DND-41 (cell line): Measurements from ENCODE around the gene OSBPL5.

Source experiments
- ATAC-seq: fragments of 200-7000 bp; cut with Tn5 transposase; 3 replicates; pipeline ENCODE4 v1.9.1; 2021; ENCODE audit warnings: low read depth; ENCODE audit not compliant: insufficient read depth
- DNase-seq: peaks from one replicate; pipeline ENCODE4 v3.0.0-alpha.2; 2020
- H2AFZ ChIP-seq: 2 replicates; pipeline ENCODE4 v1.6.0; 2012; ENCODE audit warnings: low read depth, low read length
- H3K27ac ChIP-seq: 2 replicates; pipeline ENCODE4 v1.5.1; 2012; ENCODE audit warnings: low read length, inconsistent platforms
- H3K27me3 ChIP-seq: fragments of 200-600 bp; sonication (generic); 2 replicates; pipeline ENCODE4 v1.6.0; 2012; ENCODE audit warnings: low read length, mild to moderate bottlenecking, inconsistent platforms; ENCODE audit not compliant: insufficient read depth, poor library complexity
- H3K36me3 ChIP-seq: 2 replicates; pipeline ENCODE4 v1.5.1; 2012; ENCODE audit warnings: low read length, inconsistent platforms; ENCODE audit not compliant: insufficient read depth
- H3K4me1 ChIP-seq: 2 replicates; pipeline ENCODE4 v1.5.1; 2012; ENCODE audit warnings: mild to moderate bottlenecking, low read length; ENCODE audit not compliant: insufficient read depth
- H3K4me2 ChIP-seq: 2 replicates; pipeline ENCODE4 v1.6.0; 2012; ENCODE audit warnings: mild to moderate bottlenecking, moderate library complexity, low read length, inconsistent platforms; ENCODE audit not compliant: insufficient read depth
- H3K4me3 ChIP-seq, 2 experiments: fragments of 200-600 bp in 1 of 2; shearing (Covaris generic) in 1 of 2; 2 replicates each; pipeline ENCODE4 v1.5.1; 2012 to 2016; ENCODE audit warnings: inconsistent platforms in 2 of 2, low read length in 2 of 2, mild to moderate bottlenecking in 2 of 2, low read depth in 1 of 2, moderate library complexity in 1 of 2
- H3K79me2 ChIP-seq: 2 replicates; pipeline ENCODE4 v1.6.0; 2012; ENCODE audit warnings: low read length, inconsistent platforms; ENCODE audit not compliant: insufficient read depth
- H3K9ac ChIP-seq: 2 replicates; pipeline ENCODE4 v1.6.0; 2012; ENCODE audit warnings: low read depth, mild to moderate bottlenecking, inconsistent platforms, low read length, moderate library complexity
- H3K9me3 ChIP-seq: 2 replicates; pipeline ENCODE4 v1.5.1; 2012; ENCODE audit warnings: low read length, moderate library complexity, mild to moderate bottlenecking, inconsistent platforms; ENCODE audit not compliant: insufficient read depth, severe bottlenecking
- H4K20me1 ChIP-seq: 2 replicates; pipeline ENCODE4 v1.6.0; 2012; ENCODE audit warnings: low read length; ENCODE audit not compliant: insufficient read depth
- CTCF ChIP-seq: IDR thresholded peaks from 2 replicates; pipeline ENCODE4 v1.5.1; 2012; ENCODE audit warnings: borderline replicate concordance, low read length, moderate library complexity, mild to moderate bottlenecking; ENCODE audit not compliant: poor library complexity, severe bottlenecking; ENCODE audit errors: extremely low read depth
- EZH2 ChIP-seq: IDR thresholded peaks from 3 replicates; pipeline ENCODE4 v1.6.1; 2012; ENCODE audit warnings: borderline replicate concordance, low read depth, mild to moderate bottlenecking, moderate library complexity, low read length, inconsistent platforms; ENCODE audit not compliant: severe bottlenecking

The OSBPL5 gene

GRCh38 chr11:3156282-3156660 lies 8.8 kb downstream of the OSBPL5 start:
- peaks cover 22% of the 10 kb centered on the region for H3K4me1 ChIP-seq
- H3K27ac ChIP-seq: no peak overlapping the region; the same call in 1 of the 2 replicates
- H3K9ac ChIP-seq: no peak overlapping the region
- H4K20me1 ChIP-seq: peaks cover 98% of the 10 kb centered on the region
- H2AFZ ChIP-seq: no peak overlapping the region
- H3K27me3 ChIP-seq: no peaks in the 10 kb centered on the region
- TF ChIP-seq CTCF (no peak), EZH2 (no peak)
- H3K36me3 ChIP-seq: peaks cover 71% of the 10 kb centered on the region
- H3K4me2 ChIP-seq: no peak overlapping the region
- peaks cover 99% of the 10 kb centered on the region for H3K79me2 ChIP-seq
- ATAC-seq (no peak), DNase-seq (no peak)
- no peaks in the 10 kb centered on the region for H3K9me3 ChIP-seq
- no peak overlapping the region for H3K4me3 ChIP-seq

GRCh38 chr11:3155691-3156258 lies 9.3 kb downstream of the OSBPL5 start:
- H3K4me3 ChIP-seq: no peak overlapping the region

GRCh38 chr11:3155216-3155615 lies 9.9 kb downstream of the OSBPL5 start:
- H3K9me3 ChIP-seq: no peaks in the 10 kb centered on the region
- H3K4me3 ChIP-seq: no peak overlapping the region
- H3K27me3 ChIP-seq: no peaks in the 10 kb centered on the region
- H3K4me1 ChIP-seq: peaks cover 16% of the 10 kb centered on the region
- ATAC-seq: no peak
- peaks cover 69% of the 10 kb centered on the region for H3K36me3 ChIP-seq
- H3K27ac ChIP-seq: no peak overlapping the region
- H4K20me1 ChIP-seq: peaks cover 98% of the 10 kb centered on the region
- no peak for DNase-seq
- TF ChIP-seq EZH2 (no peak), CTCF (no peak)
- no peak overlapping the region for H3K4me2 ChIP-seq
- H2AFZ ChIP-seq: no peak overlapping the region
- H3K79me2 ChIP-seq: peaks cover 99% of the 10 kb centered on the region
- H3K9ac ChIP-seq: no peak overlapping the region

More at GRCh38 chr11:3155691-3156258, 9.3 kb downstream of the OSBPL5 start:
- no peak overlapping the region for H3K27ac ChIP-seq
- no peaks in the 10 kb centered on the region for H3K27me3 ChIP-seq
- TF ChIP-seq EZH2: no peak
- TF ChIP-seq CTCF: no peak
- H4K20me1 ChIP-seq: peaks cover 98% of the 10 kb centered on the region
- H3K36me3 ChIP-seq: peaks cover 71% of the 10 kb centered on the region
- peaks cover 99% of the 10 kb centered on the region for H3K79me2 ChIP-seq
- DNase-seq: no peak
- H3K9me3 ChIP-seq: no peaks in the 10 kb centered on the region
- ATAC-seq: no peak
- H2AFZ ChIP-seq: no peak overlapping the region
- no peak overlapping the region for H3K9ac ChIP-seq
- peaks cover 18% of the 10 kb centered on the region for H3K4me1 ChIP-seq
- no peak overlapping the region for H3K4me2 ChIP-seq
